ENCODE data around the gene HTRA3. TPM values are rescaled to one million over a fixed set of nuclear protein-coding genes. Genes with fewer than 3 reads are reported as not detected.
A peak's percentile ranks its signal among the peaks of the same experiment; 100 is the strongest.

HTRA3 gene
- total and polyA plus RNA-seq, 2 experiments from 2014 or later: 1.3 to 3.6 TPM

DNA sequence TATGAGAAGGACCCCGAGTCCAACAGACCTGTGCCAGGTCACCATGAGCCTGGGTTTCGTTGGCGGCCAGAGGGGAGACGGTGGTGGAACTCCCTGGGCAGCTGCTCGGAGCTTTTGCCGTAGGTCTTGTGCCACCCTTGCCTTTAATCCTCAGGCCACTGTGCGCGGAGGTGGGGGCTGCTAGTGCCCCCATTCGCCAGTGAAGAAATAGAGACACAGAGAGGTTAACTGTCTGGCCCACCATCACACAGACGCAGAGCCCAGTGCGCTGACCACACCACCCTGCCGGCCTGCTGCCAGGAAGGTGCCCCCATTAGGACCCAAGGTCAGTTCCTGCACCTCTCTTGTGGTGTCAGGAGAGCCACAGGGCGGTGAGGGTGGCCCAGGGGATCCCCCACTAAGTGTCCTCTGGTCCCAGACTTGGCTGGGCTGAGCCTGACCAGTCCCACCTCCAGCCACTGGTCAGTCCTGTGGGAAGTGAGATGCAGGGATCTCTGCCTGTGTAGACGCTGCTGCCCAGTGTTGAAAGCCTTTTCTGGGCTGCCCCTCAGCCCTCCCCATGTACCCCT lies 28.3 kb upstream of the HTRA3 start (continued):
- no peak for TF ChIP-seq POLR2AphosphoS5 (IDR thresholded peaks at IDR 0.05; ENCODE audit: low read depth)
- no peak for TF ChIP-seq ZNF114 (CRISPR knock-in tag; IDR thresholded peaks at IDR 0.05)
- TF ChIP-seq NANOG (IDR thresholded peaks at IDR 0.05; ENCODE audit: borderline replicate concordance): no peak
- TF ChIP-seq, protein P1, sequence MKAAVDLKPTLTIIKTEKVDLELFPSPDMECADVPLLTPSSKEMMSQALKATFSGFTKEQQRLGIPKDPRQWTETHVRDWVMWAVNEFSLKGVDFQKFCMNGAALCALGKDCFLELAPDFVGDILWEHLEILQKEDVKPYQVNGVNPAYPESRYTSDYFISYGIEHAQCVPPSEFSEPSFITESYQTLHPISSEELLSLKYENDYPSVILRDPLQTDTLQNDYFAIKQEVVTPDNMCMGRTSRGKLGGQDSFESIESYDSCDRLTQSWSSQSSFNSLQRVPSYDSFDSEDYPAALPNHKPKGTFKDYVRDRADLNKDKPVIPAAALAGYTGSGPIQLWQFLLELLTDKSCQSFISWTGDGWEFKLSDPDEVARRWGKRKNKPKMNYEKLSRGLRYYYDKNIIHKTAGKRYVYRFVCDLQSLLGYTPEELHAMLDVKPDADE (IDR thresholded peaks at IDR 0.05): no peak
- TF ChIP-seq EZH2 (IDR thresholded peaks at IDR 0.05; ENCODE audit: low read depth, unreplicated experiment): no peak
- no peak for TF ChIP-seq STAT1 (IDR thresholded peaks at IDR 0.05; ENCODE audit: unreplicated experiment)

DNA sequence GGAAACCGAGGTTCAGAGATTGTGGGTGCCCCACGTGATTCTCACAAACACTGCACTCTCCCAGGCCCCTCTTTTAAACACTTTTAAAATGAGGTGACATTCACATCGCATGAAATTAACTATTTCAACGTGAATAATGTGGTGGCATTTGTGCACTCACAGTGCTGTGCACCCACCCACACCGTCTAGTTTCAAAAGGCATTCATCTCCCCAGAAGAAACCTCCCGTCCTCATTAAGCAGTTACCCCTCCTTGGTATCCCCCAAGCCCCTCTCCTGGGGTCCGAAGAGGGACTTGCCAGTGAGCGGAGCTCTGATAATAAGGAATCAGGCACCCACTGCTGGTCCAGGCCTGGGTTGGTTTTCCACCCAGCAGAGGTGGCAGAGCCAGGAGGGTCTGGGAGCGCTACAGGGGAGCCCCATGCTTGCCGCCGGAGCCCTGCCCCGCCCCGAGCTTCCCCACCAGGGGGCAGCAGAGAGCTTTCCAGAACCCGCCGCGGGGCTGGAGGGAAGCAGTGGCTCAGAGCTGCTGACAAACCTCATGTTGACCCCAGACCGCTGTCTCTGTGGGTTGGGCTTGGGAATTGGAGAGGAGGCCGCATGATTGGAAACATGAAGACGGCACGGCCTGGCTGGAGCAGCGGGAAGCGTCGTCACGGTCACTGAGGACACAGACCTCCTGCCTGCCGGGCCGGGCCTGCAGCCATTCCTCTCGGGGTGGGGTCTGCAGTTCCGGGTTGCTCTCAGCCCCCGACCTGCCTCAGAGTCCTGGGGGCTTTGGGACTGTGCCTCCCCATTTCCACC lies 27.5 kb upstream of the HTRA3 start:
- Mint-ChIP-seq H3K4me3 (no peak overlapping the region), H3K36me3 (ENCODE audit: low read depth) (no peaks in the 10 kb centered on the region)
- ATAC-seq: peak; percentile 88

More for the DNA sequence above, 27.5 kb upstream of the HTRA3 start:
- Histone ChIP-seq H3K4me1 (ENCODE audit: insufficient read depth) (no peaks in the 10 kb centered on the region), H3K79me2 (replicated peaks; ENCODE audit: insufficient read depth) (no peaks in the 10 kb centered on the region), H3K36me3 (ENCODE audit: insufficient read depth) (no peaks in the 10 kb centered on the region), H4K20me1 (replicated peaks; ENCODE audit: insufficient read depth) (no peaks in the 10 kb centered on the region), H3K4me2 (no peak overlapping the region), H3K27me3 (ENCODE audit: insufficient read depth) (no peaks in the 10 kb centered on the region), H3K27ac (ENCODE audit: low read depth) (no peak overlapping the region), H3K9me2 (ENCODE audit: insufficient read depth) (no peaks in the 10 kb centered on the region), H2AFZ (peak overlapping the region; percentile 93), H3K4me3 (no peak overlapping the region), H3F3A (replicated peaks; ENCODE audit: low read depth) (no peaks in the 10 kb centered on the region)
- Mint-ChIP-seq H3K27ac (no peak overlapping the region), H3K4me1 (peaks cover 5% of the 10 kb centered on the region; the same call in 1 of the 3 replicates), H3K27me3 (ENCODE audit: insufficient read depth, low read depth, poor library complexity) (peaks cover 8% of the 10 kb centered on the region), H3K9me3 (no peaks in the 10 kb centered on the region)
- peak; percentile 96 for DNase-seq (ENCODE audit: low spot score)
- TF ChIP-seq EZH2 (IDR thresholded peaks at IDR 0.05; ENCODE audit: low read depth, unreplicated experiment) (no peak), POLR2AphosphoS5 (IDR thresholded peaks at IDR 0.05; ENCODE audit: low read depth) (no peak), EZH2phosphoT487 (IDR thresholded peaks at IDR 0.05; ENCODE audit: unreplicated experiment) (no peak), ZNF114 (CRISPR knock-in tag; IDR thresholded peaks at IDR 0.05) (no peak), ZNF331 (CRISPR knock-in tag; IDR thresholded peaks at IDR 0.05; ENCODE audit: low read depth) (no peak), JUNB (IDR thresholded peaks at IDR 0.05; ENCODE audit: unreplicated experiment) (no peak)
- TF ChIP-seq, protein P2, sequence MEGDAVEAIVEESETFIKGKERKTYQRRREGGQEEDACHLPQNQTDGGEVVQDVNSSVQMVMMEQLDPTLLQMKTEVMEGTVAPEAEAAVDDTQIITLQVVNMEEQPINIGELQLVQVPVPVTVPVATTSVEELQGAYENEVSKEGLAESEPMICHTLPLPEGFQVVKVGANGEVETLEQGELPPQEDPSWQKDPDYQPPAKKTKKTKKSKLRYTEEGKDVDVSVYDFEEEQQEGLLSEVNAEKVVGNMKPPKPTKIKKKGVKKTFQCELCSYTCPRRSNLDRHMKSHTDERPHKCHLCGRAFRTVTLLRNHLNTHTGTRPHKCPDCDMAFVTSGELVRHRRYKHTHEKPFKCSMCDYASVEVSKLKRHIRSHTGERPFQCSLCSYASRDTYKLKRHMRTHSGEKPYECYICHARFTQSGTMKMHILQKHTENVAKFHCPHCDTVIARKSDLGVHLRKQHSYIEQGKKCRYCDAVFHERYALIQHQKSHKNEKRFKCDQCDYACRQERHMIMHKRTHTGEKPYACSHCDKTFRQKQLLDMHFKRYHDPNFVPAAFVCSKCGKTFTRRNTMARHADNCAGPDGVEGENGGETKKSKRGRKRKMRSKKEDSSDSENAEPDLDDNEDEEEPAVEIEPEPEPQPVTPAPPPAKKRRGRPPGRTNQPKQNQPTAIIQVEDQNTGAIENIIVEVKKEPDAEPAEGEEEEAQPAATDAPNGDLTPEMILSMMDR (conservative IDR thresholded peaks at IDR 0.05; ENCODE audit: low read depth in 2 of 2): peak; percentile 80 to 94
- TF ChIP-seq, protein P3, sequence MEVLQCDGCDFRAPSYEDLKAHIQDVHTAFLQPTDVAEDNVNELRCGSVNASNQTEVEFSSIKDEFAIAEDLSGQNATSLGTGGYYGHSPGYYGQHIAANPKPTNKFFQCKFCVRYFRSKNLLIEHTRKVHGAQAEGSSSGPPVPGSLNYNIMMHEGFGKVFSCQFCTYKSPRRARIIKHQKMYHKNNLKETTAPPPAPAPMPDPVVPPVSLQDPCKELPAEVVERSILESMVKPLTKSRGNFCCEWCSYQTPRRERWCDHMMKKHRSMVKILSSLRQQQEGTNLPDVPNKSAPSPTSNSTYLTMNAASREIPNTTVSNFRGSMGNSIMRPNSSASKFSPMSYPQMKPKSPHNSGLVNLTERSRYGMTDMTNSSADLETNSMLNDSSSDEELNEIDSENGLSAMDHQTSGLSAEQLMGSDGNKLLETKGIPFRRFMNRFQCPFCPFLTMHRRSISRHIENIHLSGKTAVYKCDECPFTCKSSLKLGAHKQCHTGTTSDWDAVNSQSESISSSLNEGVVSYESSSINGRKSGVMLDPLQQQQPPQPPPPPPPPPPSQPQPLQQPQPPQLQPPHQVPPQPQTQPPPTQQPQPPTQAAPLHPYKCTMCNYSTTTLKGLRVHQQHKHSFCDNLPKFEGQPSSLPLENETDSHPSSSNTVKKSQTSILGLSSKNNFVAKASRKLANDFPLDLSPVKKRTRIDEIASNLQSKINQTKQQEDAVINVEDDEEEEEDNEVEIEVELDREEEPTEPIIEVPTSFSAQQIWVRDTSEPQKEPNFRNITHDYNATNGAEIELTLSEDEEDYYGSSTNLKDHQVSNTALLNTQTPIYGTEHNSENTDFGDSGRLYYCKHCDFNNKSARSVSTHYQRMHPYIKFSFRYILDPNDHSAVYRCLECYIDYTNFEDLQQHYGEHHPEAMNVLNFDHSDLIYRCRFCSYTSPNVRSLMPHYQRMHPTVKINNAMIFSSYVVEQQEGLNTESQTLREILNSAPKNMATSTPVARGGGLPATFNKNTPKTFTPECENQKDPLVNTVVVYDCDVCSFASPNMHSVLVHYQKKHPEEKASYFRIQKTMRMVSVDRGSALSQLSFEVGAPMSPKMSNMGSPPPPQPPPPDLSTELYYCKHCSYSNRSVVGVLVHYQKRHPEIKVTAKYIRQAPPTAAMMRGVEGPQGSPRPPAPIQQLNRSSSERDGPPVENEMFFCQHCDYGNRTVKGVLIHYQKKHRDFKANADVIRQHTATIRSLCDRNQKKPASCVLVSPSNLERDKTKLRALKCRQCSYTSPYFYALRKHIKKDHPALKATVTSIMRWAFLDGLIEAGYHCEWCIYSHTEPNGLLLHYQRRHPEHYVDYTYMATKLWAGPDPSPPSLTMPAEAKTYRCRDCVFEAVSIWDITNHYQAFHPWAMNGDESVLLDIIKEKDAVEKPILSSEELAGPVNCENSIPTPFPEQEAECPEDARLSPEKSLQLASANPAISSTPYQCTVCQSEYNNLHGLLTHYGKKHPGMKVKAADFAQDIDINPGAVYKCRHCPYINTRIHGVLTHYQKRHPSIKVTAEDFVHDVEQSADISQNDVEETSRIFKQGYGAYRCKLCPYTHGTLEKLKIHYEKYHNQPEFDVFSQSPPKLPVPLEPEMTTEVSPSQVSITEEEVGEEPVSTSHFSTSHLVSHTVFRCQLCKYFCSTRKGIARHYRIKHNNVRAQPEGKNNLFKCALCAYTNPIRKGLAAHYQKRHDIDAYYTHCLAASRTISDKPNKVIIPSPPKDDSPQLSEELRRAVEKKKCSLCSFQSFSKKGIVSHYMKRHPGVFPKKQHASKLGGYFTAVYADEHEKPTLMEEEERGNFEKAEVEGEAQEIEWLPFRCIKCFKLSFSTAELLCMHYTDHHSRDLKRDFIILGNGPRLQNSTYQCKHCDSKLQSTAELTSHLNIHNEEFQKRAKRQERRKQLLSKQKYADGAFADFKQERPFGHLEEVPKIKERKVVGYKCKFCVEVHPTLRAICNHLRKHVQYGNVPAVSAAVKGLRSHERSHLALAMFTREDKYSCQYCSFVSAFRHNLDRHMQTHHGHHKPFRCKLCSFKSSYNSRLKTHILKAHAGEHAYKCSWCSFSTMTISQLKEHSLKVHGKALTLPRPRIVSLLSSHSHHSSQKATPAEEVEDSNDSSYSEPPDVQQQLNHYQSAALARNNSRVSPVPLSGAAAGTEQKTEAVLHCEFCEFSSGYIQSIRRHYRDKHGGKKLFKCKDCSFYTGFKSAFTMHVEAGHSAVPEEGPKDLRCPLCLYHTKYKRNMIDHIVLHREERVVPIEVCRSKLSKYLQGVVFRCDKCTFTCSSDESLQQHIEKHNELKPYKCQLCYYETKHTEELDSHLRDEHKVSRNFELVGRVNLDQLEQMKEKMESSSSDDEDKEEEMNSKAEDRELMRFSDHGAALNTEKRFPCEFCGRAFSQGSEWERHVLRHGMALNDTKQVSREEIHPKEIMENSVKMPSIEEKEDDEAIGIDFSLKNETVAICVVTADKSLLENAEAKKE (CRISPR knock-in tag; IDR thresholded peaks at IDR 0.05): 0 out of 2 replicates have a peak, but pooled peaks have one; percentile 23
